RWPE2 (cell line): ENCODE results near the gene LMO1.

Experiments
- ATAC-seq: fragments of 200-7000 bp; cut with Tn5 transposase; 3 replicates; pipeline ENCODE4 v1.9.1; 2021; ENCODE audit warnings: low read depth
- DNase-seq: peaks from one replicate; pipeline ENCODE4 v3.0.0-alpha.2; 2020; ENCODE audit warnings: low spot score
- H3K27ac ChIP-seq: fragments of 450-650 bp; 2 replicates; pipeline ENCODE4 v1.5.1; 2017; ENCODE audit warnings: mild to moderate bottlenecking; ENCODE audit not compliant: poor library complexity, severe bottlenecking
- H3K27me3 ChIP-seq: fragments of 250-450 bp; sonication (Bioruptor Pico); 2 replicates; pipeline ENCODE4 v1.5.1; 2021; ENCODE audit warnings: mild to moderate bottlenecking, moderate library complexity; ENCODE audit not compliant: insufficient read depth, poor library complexity, severe bottlenecking
- H3K36me3 ChIP-seq: fragments of 250-450 bp; sonication (Bioruptor Pico); 2 replicates; pipeline ENCODE4 v1.5.1; 2020; ENCODE audit warnings: low read depth, mild to moderate bottlenecking, moderate library complexity
- H3K4me1 ChIP-seq: fragments of 250-450 bp; sonication (Bioruptor Pico); 2 replicates; pipeline ENCODE4 v1.5.1; 2021; ENCODE audit warnings: mild to moderate bottlenecking, moderate library complexity; ENCODE audit not compliant: insufficient read depth, poor library complexity, severe bottlenecking
- H3K4me3 ChIP-seq: fragments of 250-450 bp; sonication (Bioruptor Pico); 2 replicates; pipeline ENCODE4 v1.5.1; 2021; ENCODE audit warnings: mild to moderate bottlenecking, moderate library complexity; ENCODE audit not compliant: severe bottlenecking
- H3K9me3 ChIP-seq: fragments of 250-450 bp; sonication (Bioruptor Pico); 2 replicates; pipeline ENCODE4 v1.5.1; 2021; ENCODE audit warnings: mild to moderate bottlenecking, moderate library complexity; ENCODE audit not compliant: severe bottlenecking
- TF ChIP-seq, protein P1 (sequence below): fragments of 450-650 bp; IDR thresholded peaks from one replicate; pipeline ENCODE4 v1.5.1; 2017; ENCODE audit warnings: mild to moderate bottlenecking, moderate library complexity; ENCODE audit not compliant: poor library complexity, severe bottlenecking

LMO1 gene

DNA sequence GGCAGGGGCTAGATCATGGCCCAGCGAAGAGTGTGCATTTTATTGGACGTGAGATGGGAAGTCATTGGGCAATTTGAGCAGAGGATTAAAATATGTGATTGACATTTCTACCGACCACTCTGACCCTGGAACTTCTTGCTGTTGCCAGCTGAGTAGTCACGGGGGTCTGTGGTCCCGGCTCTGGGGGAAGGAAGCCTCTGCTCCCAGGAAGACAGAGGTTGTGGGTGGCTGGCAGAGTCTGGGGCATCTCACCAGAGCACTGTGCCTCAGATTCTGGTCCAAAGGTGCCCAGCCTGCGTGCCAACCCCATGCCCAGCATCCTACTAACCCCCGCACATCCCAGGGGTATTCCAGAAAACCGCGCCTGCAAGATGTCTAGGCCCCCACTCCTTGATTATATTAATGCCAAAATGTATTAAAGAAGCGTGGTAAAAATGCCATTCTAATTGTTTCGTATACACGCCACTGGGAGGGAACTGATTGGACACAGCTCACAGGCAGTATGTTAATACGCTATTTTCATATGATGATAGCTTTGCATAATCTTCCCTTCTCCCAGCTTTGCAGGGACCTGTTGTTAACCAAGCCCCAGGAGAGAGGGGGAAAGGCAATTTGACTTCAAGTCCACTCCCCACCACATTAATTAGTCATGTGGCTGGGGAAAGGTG lies 25.3 kb upstream of the LMO1 start:
- TF ChIP-seq, protein P1, sequence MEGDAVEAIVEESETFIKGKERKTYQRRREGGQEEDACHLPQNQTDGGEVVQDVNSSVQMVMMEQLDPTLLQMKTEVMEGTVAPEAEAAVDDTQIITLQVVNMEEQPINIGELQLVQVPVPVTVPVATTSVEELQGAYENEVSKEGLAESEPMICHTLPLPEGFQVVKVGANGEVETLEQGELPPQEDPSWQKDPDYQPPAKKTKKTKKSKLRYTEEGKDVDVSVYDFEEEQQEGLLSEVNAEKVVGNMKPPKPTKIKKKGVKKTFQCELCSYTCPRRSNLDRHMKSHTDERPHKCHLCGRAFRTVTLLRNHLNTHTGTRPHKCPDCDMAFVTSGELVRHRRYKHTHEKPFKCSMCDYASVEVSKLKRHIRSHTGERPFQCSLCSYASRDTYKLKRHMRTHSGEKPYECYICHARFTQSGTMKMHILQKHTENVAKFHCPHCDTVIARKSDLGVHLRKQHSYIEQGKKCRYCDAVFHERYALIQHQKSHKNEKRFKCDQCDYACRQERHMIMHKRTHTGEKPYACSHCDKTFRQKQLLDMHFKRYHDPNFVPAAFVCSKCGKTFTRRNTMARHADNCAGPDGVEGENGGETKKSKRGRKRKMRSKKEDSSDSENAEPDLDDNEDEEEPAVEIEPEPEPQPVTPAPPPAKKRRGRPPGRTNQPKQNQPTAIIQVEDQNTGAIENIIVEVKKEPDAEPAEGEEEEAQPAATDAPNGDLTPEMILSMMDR, result no peak
- no peak overlapping the region for H3K27ac ChIP-seq
- DNase-seq, result no peak

GRCh38 chr11:8288166-8288772 lies 24.6 kb upstream of the LMO1 start:
- TF ChIP-seq, protein P1, result no peak
- Histone ChIP-seq H3K9me3 (no peaks in the 10 kb centered on the region), H3K27me3 (no peaks in the 10 kb centered on the region), H3K4me3 (no peak overlapping the region), H3K4me1 (no peaks in the 10 kb centered on the region), H3K36me3 (no peaks in the 10 kb centered on the region), H3K27ac (no peak overlapping the region)
- DNase-seq (no peak), ATAC-seq (no peak)

More for the DNA sequence above, 25.3 kb upstream of the LMO1 start:
- no peaks in the 10 kb centered on the region for H3K9me3 ChIP-seq
- H3K4me1 ChIP-seq, result no peaks in the 10 kb centered on the region
- H3K27me3 ChIP-seq, result no peaks in the 10 kb centered on the region
- H3K36me3 ChIP-seq, result no peaks in the 10 kb centered on the region
- H3K4me3 ChIP-seq, result no peak overlapping the region
- ATAC-seq, result no peak

- DNase-seq (no peak), ATAC-seq (no peak)
- H3K36me3 ChIP-seq, result no peaks in the 10 kb centered on the region
- TF ChIP-seq, protein P1, result no peak
- H3K27ac ChIP-seq, result no peak overlapping the region
- no peak overlapping the region for H3K4me3 ChIP-seq
- no peaks in the 10 kb centered on the region for H3K4me1 ChIP-seq
- H3K9me3 ChIP-seq, result no peaks in the 10 kb centered on the region
- no peaks in the 10 kb centered on the region for H3K27me3 ChIP-seq
These were observed 24.0 kb upstream of the LMO1 start for GRCh38 chr11:8287703-8288102.

DNA sequence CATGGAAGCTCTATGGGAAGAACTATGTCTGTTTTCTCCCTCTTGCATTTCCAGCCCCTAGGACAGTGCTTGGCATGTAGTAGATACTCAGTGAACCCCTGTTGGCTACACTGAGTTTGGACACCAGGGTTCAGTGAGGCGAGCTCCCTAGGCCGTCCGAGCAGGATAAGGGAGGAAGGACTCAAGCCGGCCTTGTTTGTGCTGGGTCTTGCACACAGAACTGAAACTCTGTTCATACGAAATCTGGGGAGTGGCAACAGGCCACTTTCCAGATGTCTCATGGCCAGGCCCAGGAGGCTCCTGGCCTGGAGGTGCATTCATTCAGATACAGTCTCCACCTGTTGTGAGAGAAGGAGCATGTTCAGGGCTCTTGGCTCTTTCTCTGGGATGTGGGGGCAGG lies 23.6 kb upstream of the LMO1 start:
- Histone ChIP-seq H3K9me3 (no peaks in the 10 kb centered on the region), H3K27me3 (no peaks in the 10 kb centered on the region), H3K36me3 (no peaks in the 10 kb centered on the region), H3K27ac (no peak overlapping the region), H3K4me1 (no peaks in the 10 kb centered on the region), H3K4me3 (no peak overlapping the region)
- TF ChIP-seq, protein P1, result no peak
- DNase-seq (no peak), ATAC-seq (no peak)

GRCh38 chr11:8286886-8287285 lies 23.2 kb upstream of the LMO1 start:
- H3K4me3 ChIP-seq, result no peak overlapping the region
- no peak for DNase-seq
- no peaks in the 10 kb centered on the region for H3K4me1 ChIP-seq
- no peak for ATAC-seq
- H3K27ac ChIP-seq, result no peak overlapping the region
- TF ChIP-seq, protein P1, result no peak
- no peaks in the 10 kb centered on the region for H3K27me3 ChIP-seq
- H3K36me3 ChIP-seq, result no peaks in the 10 kb centered on the region
- no peaks in the 10 kb centered on the region for H3K9me3 ChIP-seq
